SU-DHL-6 (cell line): Measurements from ENCODE around the gene RAPGEFL1.

Experiments used
- H2AFZ ChIP-seq: fragments of 200-600 bp; sonication (generic); 2 replicates; pipeline ENCODE4 v1.6.1; 2014; ENCODE audit warnings: low read depth, mild to moderate bottlenecking, moderate library complexity, mixed read lengths, antibody characterized with exemption, low read length; ENCODE audit not compliant: severe bottlenecking
- H3F3A ChIP-seq: fragments of 200-600 bp; shearing (Covaris generic); 2 replicates; pipeline ENCODE4 v1.6.0; 2016; ENCODE audit warnings: antibody characterized with exemption, mild to moderate bottlenecking; ENCODE audit not compliant: insufficient read depth
- H3K27ac ChIP-seq: fragments of 200-600 bp; sonication (generic); 2 replicates; pipeline ENCODE4 v1.5.1; 2016; ENCODE audit warnings: low read depth, mild to moderate bottlenecking, low read length, moderate library complexity, mixed read lengths
- H3K27me3 ChIP-seq: fragments of 200-600 bp; sonication (generic), shearing (Covaris generic); 2 replicates; pipeline ENCODE4 v1.6.0; 2014; ENCODE audit warnings: mild to moderate bottlenecking, low read length
- H3K36me3 ChIP-seq: fragments of 200-600 bp; sonication (generic); 2 replicates; pipeline ENCODE4 v1.6.1; 2014; ENCODE audit warnings: mild to moderate bottlenecking, low read length, mixed read lengths
- H3K4me2 ChIP-seq: fragments of 300-600, 200-600 bp; shearing (Covaris generic), sonication (generic); 2 replicates; pipeline ENCODE4 v1.6.0; 2014; ENCODE audit warnings: low read length, low read depth, mild to moderate bottlenecking; ENCODE audit not compliant: poor library complexity, severe bottlenecking
- H3K4me3 ChIP-seq: fragments of 200-600 bp; sonication (generic); 2 replicates; pipeline ENCODE4 v1.5.1; 2014; ENCODE audit warnings: antibody characterized with exemption, low read length, mild to moderate bottlenecking, mixed read lengths; ENCODE audit not compliant: insufficient read depth, poor library complexity, severe bottlenecking
- H3K79me2 ChIP-seq: fragments of 200-600 bp; sonication (generic); 2 replicates; pipeline ENCODE4 v1.6.1; 2014; ENCODE audit warnings: mild to moderate bottlenecking, low read length, moderate library complexity; ENCODE audit not compliant: insufficient read depth
- H3K9ac ChIP-seq: fragments of 200-600 bp; sonication (generic); 2 replicates; pipeline ENCODE4 v1.7.0; 2014; ENCODE audit warnings: mild to moderate bottlenecking, low read length
- H3K9me2 ChIP-seq: fragments of 200-600 bp; sonication (generic); replicated peaks from 2 replicates; pipeline ENCODE4 v1.6.1; 2014; ENCODE audit warnings: low read length; ENCODE audit not compliant: insufficient read depth
- H3K9me3 ChIP-seq: fragments of 200-600 bp; sonication (generic); 2 replicates; pipeline ENCODE4 v1.6.1; 2014; ENCODE audit warnings: low read length, mixed read lengths; ENCODE audit not compliant: insufficient read depth
- H4K20me1 ChIP-seq: fragments of 200-600 bp; sonication (generic); 2 replicates; pipeline ENCODE4 v1.6.1; 2014; ENCODE audit warnings: low read depth, mild to moderate bottlenecking, antibody characterized with exemption, low read length, moderate library complexity, mixed read lengths
- CTCF ChIP-seq: fragments of 200-600 bp; sonication (generic); IDR thresholded peaks from one replicate; pipeline ENCODE4 v1.5.1; 2017; ENCODE audit warnings: antibody characterized with exemption, mild to moderate bottlenecking, low read length, moderate library complexity; ENCODE audit not compliant: insufficient read depth, poor library complexity, severe bottlenecking
- EZH2phosphoT487 ChIP-seq: fragments of 200-600 bp; sonication (generic), shearing (Covaris generic); conservative IDR thresholded peaks from 2 replicates; pipeline ENCODE4 v1.6.1; 2018; ENCODE audit warnings: mild to moderate bottlenecking, antibody characterized with exemption, low read length, moderate library complexity, mixed read lengths

Gene RAPGEFL1

GRCh38 chr17:40178021-40178601 lies 841 bp downstream of the RAPGEFL1 start:
- Histone ChIP-seq H3K27ac (no peak overlapping the region), H3K36me3 (peaks cover 3% of the 10 kb centered on the region; the same call in 1 of the 2 replicates), H3K4me2 (no peak overlapping the region), H3F3A (no peaks in the 10 kb centered on the region), H3K27me3 (no peaks in the 10 kb centered on the region), H3K9me3 (no peaks in the 10 kb centered on the region), H4K20me1 (no peaks in the 10 kb centered on the region), H3K9ac (no peak overlapping the region), H3K79me2 (no peaks in the 10 kb centered on the region), H3K4me3 (no peak overlapping the region), H2AFZ (no peak overlapping the region), H3K9me2 (no peaks in the 10 kb centered on the region)
- TF ChIP-seq CTCF (no peak), EZH2phosphoT487 (no peak)

GRCh38 chr17:40178660-40179059 lies 1.4 kb downstream of the RAPGEFL1 start:
- Histone ChIP-seq H3K27me3 (no peaks in the 10 kb centered on the region), H3K9ac (no peak overlapping the region), H3K27ac (no peak overlapping the region), H3K4me2 (no peak overlapping the region), H3F3A (no peaks in the 10 kb centered on the region), H2AFZ (no peak overlapping the region), H3K9me2 (no peaks in the 10 kb centered on the region), H3K9me3 (no peaks in the 10 kb centered on the region), H4K20me1 (no peaks in the 10 kb centered on the region), H3K79me2 (no peaks in the 10 kb centered on the region), H3K4me3 (no peak overlapping the region), H3K36me3 (peaks cover 3% of the 10 kb centered on the region; the same call in 1 of the 2 replicates)
- TF ChIP-seq EZH2phosphoT487, result no peak
- TF ChIP-seq CTCF, result no peak

- TF ChIP-seq CTCF, result no peak
- no peak for TF ChIP-seq EZH2phosphoT487
- Histone ChIP-seq H3K4me2 (no peak overlapping the region), H3K36me3 (peaks cover 3% of the 10 kb centered on the region; the same call in 1 of the 2 replicates), H3K79me2 (no peaks in the 10 kb centered on the region), H3K4me3 (no peak overlapping the region), H3K9me2 (no peaks in the 10 kb centered on the region), H3K27me3 (no peaks in the 10 kb centered on the region), H3F3A (no peaks in the 10 kb centered on the region), H3K9ac (no peak overlapping the region), H2AFZ (no peak overlapping the region), H4K20me1 (no peaks in the 10 kb centered on the region), H3K9me3 (no peaks in the 10 kb centered on the region), H3K27ac (no peak overlapping the region)
Observed at GRCh38 chr17:40179923-40180659, 2.8 kb downstream of the RAPGEFL1 start.
